B cell (primary cell): ENCODE measurements around the gene FCSK. TPM values are rescaled to one million over a fixed set of nuclear protein-coding genes. Genes with fewer than 3 reads are reported as not detected.

ENCODE experiments used
- ATAC-seq: fragments of 200-7000 bp; cut with Tn5 transposase; one replicate; pipeline ENCODE4 v1.10.0; 2021; ENCODE audit warnings: low read depth, mild to moderate bottlenecking, moderate number of reproducible peaks, moderate library complexity
- CTCF ChIA-PET: fragments of 350-600 bp; sonication (Branson Sonifier 250); formaldehyde crosslinking; loops from one replicate; lab custom pipeline; 2021; ENCODE audit warnings: antibody characterized with exemption, inconsistent platforms; lab: Charles Lee
- POLR2A ChIA-PET: fragments of 350-600 bp; sonication (Branson Sonifier 250); formaldehyde crosslinking; loops from one replicate; lab custom pipeline; 2021; ENCODE audit warnings: antibody characterized with exemption; lab: Charles Lee
- DNase-seq: peaks from one replicate; pipeline ENCODE4 v3.0.0; 2013
- H2AFZ ChIP-seq: 2 replicates; pipeline ENCODE4 v1.6.1; 2012; ENCODE audit warnings: mild to moderate bottlenecking, low read depth, low read length; ENCODE audit not compliant: insufficient read depth, poor library complexity, severe bottlenecking
- H3K27ac ChIP-seq, 2 donors: 1 replicate in 1 of 2; 2 replicates in 1 of 2; pipeline ENCODE4 v1.5.1; 2012 to 2013; ENCODE audit warnings: low read length in 2 of 2, mild to moderate bottlenecking in 2 of 2, moderate library complexity in 1 of 2
- H3K27me3 ChIP-seq, 4 experiments: fragments of 200-600 bp in 1 of 4; sonication (generic) in 1 of 4; replicated peaks in 1 of 4; 1 replicate in 2 of 4; 2 replicates in 2 of 4; pipeline versions ENCODE4 v1.6.1 to v1.7.0; 2013 to 2016; ENCODE audit warnings: low read length in 3 of 4, mild to moderate bottlenecking in 2 of 4, mixed read lengths in 1 of 4, moderate library complexity in 1 of 4; ENCODE audit not compliant: insufficient read depth in 4 of 4, control insufficient read depth in 3 of 4; ENCODE audit errors: control extremely low read depth in 1 of 4
- H3K36me3 ChIP-seq, 2 experiments: replicated peaks in 1 of 2; 1 replicate in 1 of 2; 2 replicates in 1 of 2; pipeline versions ENCODE4 v1.6.1 to v1.7.1; 2013; ENCODE audit warnings: low read length in 1 of 2; ENCODE audit not compliant: insufficient read depth in 2 of 2, control insufficient read depth in 1 of 2; ENCODE audit errors: control extremely low read depth in 1 of 2, extremely low read depth in 1 of 2
- H3K4me1 ChIP-seq, 2 donors: fragments of 200-600 bp in 1 of 2; sonication (generic) in 1 of 2; 1 replicate in 1 of 2; 2 replicates in 1 of 2; pipeline versions ENCODE4 v1.5.1 to v1.6.1; 2013 to 2017; ENCODE audit warnings: low read length in 2 of 2; ENCODE audit not compliant: control insufficient read depth in 2 of 2, insufficient read depth in 2 of 2
- H3K4me2 ChIP-seq: replicated peaks from 2 replicates; pipeline ENCODE3; 2012; ENCODE audit warnings: mild to moderate bottlenecking, low read depth, low read length; ENCODE audit not compliant: poor library complexity, severe bottlenecking
- H3K4me3 ChIP-seq, 5 experiments: fragments of 200-600 bp in 1 of 5; sonication (generic) in 1 of 5; 1 replicate in 3 of 5; 2 replicates in 2 of 5; pipeline versions ENCODE4 v1.5.1 to v1.7.0; 2011 to 2016; ENCODE audit warnings: low read length in 4 of 5, mild to moderate bottlenecking in 4 of 5, low read depth in 2 of 5, control low read depth in 1 of 5, moderate library complexity in 1 of 5; ENCODE audit not compliant: insufficient read depth in 1 of 5; ENCODE audit errors: control extremely low read depth in 1 of 5, extremely low read depth in 1 of 5
- H3K79me2 ChIP-seq: fragments of 200-600 bp; sonication (generic); one replicate; pipeline ENCODE4 v1.6.0; 2016; ENCODE audit warnings: low read length; ENCODE audit not compliant: control insufficient read depth, insufficient read depth
- H3K9ac ChIP-seq: fragments of 200-600 bp; sonication (generic); 2 replicates; pipeline ENCODE4 v1.6.1; 2017; ENCODE audit warnings: mild to moderate bottlenecking, low read length, moderate library complexity
- H3K9me3 ChIP-seq, 3 donors: one replicate each; pipeline versions ENCODE4 v1.6.1 to v1.7.1; 2013; ENCODE audit warnings: low read length in 2 of 3; ENCODE audit not compliant: control insufficient read depth in 2 of 3, insufficient read depth in 1 of 3; ENCODE audit errors: control extremely low read depth in 1 of 3
- H4K20me1 ChIP-seq: 2 replicates; pipeline ENCODE4 v1.6.0; 2012; ENCODE audit warnings: mild to moderate bottlenecking, low read length; ENCODE audit not compliant: insufficient read depth, control insufficient read depth, poor library complexity, severe bottlenecking
- H3K27ac Mint-ChIP-seq: one replicate; pipeline ENCODE4 v1.8.0; 2021; ENCODE audit warnings: mixed read lengths
- H3K27me3 Mint-ChIP-seq: one replicate; pipeline ENCODE4 v1.8.0; 2021; ENCODE audit warnings: mixed read lengths
- H3K4me1 Mint-ChIP-seq: one replicate; pipeline ENCODE4 v1.8.0; 2021; ENCODE audit warnings: mixed read lengths
- H3K4me3 Mint-ChIP-seq: one replicate; pipeline ENCODE4 v1.8.0; 2021; ENCODE audit warnings: mixed read lengths
- H3K9me3 Mint-ChIP-seq: one replicate; pipeline ENCODE4 v1.8.0; 2022; ENCODE audit warnings: mixed read lengths; ENCODE audit not compliant: insufficient read depth
- EZH2 ChIP-seq: IDR thresholded peaks from 2 replicates; pipeline ENCODE4 v1.6.1; 2012; ENCODE audit warnings: borderline replicate concordance, low read depth, mild to moderate bottlenecking, moderate library complexity, low read length; ENCODE audit not compliant: insufficient read depth, poor library complexity, severe bottlenecking
- WGBS: methylation state at CpG from one replicate; pipeline ENCODE4 v1.1.5; 2013; ENCODE audit warnings: missing lambda C conversion rate; ENCODE audit not compliant: insufficient coverage; 5-methylcytosine and 5-hydroxymethylcytosine counted together
- intact Hi-C: fragments of 100-400 bp; cut with micrococcal nuclease; formaldehyde crosslinking; loops from one replicate; pipeline ENCODE4 v1.10.0; 2022
- polyA plus RNA-seq: library from polyadenylated mRNA; depleted of rRNA; stranded (reverse); fragments of >200 nt; gene quantifications from 2 replicates; pipeline ENCODE4 v1.2.3, GENCODE V29; 2012
- total RNA-seq, 2 donors: library from RNA; stranded (reverse); fragments of 120-200 nt in 1 of 2; gene quantifications; 1 replicate in 1 of 2; 2 replicates in 1 of 2; pipeline versions ENCODE4 v1.2.3 to v1.2.4, GENCODE V29; 2013 to 2022
- TF ChIP-seq, protein P1 (sequence below): fragments of 200-600 bp; IDR thresholded peaks from one replicate; pipeline ENCODE4 v1.8.0; 2022; ENCODE audit warnings: antibody characterized with exemption, mild to moderate bottlenecking

Gene FCSK
- total and polyA plus RNA-seq, 2 donors (not counting 1 experiment from before 2014, with no cell fraction given): 19.4 to 24.8 TPM

DNA sequence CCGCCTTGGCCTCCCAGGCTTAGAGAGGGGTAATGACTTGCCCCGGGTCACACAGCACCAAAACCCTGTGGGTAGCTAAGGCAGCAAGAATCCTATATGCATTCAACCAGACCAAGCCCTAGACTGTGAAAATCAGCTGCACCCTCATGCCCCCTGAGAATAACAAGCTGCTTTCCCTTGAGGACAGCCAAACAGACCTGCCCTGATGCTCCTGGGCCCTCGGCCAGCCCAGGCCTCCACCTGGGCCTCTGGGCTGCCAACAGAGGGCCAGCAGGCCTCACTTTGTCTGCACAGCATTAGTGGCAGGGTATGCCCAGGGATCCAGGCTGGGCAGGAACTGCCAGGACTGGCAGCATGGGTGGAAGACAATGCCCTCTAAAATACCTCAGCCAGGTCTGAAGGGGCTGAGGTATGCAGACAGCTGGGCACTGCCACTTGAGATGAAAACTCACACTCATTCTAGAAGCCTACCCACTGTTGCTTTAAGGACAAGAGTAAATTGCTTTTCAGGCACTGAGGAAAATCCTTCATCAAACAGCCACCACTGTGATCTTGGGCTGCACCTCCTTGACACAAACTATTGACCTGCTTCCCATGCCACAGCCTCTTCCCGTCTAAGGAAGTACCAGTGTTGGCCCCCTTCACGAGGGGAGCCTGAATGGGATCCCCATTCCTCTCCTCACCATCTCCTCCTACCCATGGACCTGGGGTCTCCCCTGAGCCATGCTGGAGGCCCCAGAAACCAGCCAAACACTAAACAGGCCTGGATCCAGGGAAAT lies 24.3 kb upstream of the FCSK start:
- H3K4me1 ChIP-seq: peaks cover 69 to 74% of the 10 kb centered on the region in 2 donors
- 29% methylated on average over 5 of the region's 5 CpGs for WGBS
- H3K4me3 ChIP-seq: peak overlapping the region in 1 of 5 experiments; percentile 7
- H3K4me2 ChIP-seq: peak overlapping the region; percentile 64
- ChIA-PET POLR2A (interaction anchor here (0.6 to 2.9 kb wide), 10 partner anchors 8 to 93 kb away, joined by 3 to 19 read pairs (median 6); partner anchors contain the start of genes COG4, FCSK, SF3B3 and ST3GAL2), CTCF (interaction anchor here (0.8 to 1.7 kb wide), 5 partner anchors 11 to 49 kb away, joined by 3 to 5 read pairs (median 4); no protein-coding TSS in a partner anchor)
- TF ChIP-seq EZH2: no peak
- TF ChIP-seq, protein P1, sequence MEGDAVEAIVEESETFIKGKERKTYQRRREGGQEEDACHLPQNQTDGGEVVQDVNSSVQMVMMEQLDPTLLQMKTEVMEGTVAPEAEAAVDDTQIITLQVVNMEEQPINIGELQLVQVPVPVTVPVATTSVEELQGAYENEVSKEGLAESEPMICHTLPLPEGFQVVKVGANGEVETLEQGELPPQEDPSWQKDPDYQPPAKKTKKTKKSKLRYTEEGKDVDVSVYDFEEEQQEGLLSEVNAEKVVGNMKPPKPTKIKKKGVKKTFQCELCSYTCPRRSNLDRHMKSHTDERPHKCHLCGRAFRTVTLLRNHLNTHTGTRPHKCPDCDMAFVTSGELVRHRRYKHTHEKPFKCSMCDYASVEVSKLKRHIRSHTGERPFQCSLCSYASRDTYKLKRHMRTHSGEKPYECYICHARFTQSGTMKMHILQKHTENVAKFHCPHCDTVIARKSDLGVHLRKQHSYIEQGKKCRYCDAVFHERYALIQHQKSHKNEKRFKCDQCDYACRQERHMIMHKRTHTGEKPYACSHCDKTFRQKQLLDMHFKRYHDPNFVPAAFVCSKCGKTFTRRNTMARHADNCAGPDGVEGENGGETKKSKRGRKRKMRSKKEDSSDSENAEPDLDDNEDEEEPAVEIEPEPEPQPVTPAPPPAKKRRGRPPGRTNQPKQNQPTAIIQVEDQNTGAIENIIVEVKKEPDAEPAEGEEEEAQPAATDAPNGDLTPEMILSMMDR: no peak
- peak overlapping the region; percentile 80 for H3K4me3 Mint-ChIP-seq
- peak; percentile 48 for ATAC-seq
- peaks cover 73% of the 10 kb centered on the region for H3K4me1 Mint-ChIP-seq
- no peak overlapping the region for H3K9ac ChIP-seq
- peaks cover 0 to 2% of the 10 kb centered on the region in 2 experiments for H3K36me3 ChIP-seq
- H3K27me3 ChIP-seq: no peaks in the 10 kb centered on the region
- peak; percentile 69 for DNase-seq
- no peaks in the 10 kb centered on the region for H3K27me3 Mint-ChIP-seq
- peak overlapping the region; percentile 91 to 100 for H3K27ac ChIP-seq
- no peaks in the 10 kb centered on the region for H3K9me3 Mint-ChIP-seq
- no peaks in the 10 kb centered on the region for H3K9me3 ChIP-seq
- peaks cover 55% of the 10 kb centered on the region for H3K79me2 ChIP-seq
- H2AFZ ChIP-seq: no peak overlapping the region
- intact Hi-C loops: loop anchor here (1.0 to 2.0 kb wide), 7 partner anchors 9 to 141 kb away; partner anchors contain the start of genes AARS1, COG4, FCSK and SF3B3
- peak overlapping the region; percentile 98 for H3K27ac Mint-ChIP-seq
- H4K20me1 ChIP-seq: no peaks in the 10 kb centered on the region
